ENCODE results near the gene HYAL2. TPM values are rescaled to one million over a fixed set of nuclear protein-coding genes. Genes with fewer than 3 reads are reported as not detected.
A peak's percentile ranks its signal among the peaks of the same experiment; 100 is the strongest.

The HYAL2 gene
- total and polyA plus RNA-seq, 2 of the 8 experiments (the other 6 are each of a cell fraction or from before 2014, with no cell fraction given): 51.9 to 176 TPM

DNA sequence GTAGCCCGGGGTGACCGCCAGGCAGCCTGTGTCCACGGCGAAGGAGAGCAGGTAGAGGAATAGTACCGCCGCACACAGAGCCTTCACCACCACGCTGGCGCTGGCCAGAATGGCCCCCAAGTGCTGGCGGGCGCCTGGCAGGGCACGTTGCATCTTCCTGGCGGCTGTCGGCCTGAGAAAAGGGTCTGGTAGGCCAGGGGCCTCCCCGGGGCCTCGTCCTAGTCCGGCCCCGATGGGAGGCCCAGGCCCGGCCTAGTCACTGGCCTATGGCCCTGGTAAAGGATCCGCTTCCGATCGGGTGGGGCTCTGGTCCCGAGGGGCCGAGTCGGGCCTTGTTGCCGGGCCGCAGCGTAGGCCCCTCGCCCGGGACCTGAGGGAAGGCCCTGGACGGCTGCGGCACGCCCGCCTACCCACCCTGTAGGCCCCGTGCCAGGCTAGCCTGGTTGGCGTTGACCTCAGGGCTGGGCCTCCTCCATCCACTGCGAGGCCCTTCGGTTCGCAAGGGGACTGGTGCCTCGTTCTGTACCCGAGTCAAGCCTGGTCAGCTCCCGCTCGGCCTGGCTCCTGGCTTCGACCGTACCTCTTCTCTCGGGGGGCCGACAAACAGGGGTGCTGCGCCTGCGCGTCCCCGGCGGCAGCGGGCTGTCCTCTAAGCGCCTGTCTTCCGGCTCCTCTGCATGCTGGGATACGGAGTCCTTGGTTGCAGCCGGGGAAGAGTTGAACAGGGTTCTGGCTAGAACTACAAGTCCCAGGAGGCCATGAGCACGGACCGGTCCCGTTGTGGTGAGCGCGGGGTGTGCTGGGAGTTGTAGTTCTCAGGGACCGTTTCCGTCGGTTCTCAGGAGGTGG, 36.6 kb upstream of the HYAL2 start, which contains the start of gene TMEM115 (continued):
- TF ChIP-seq, protein P1, sequence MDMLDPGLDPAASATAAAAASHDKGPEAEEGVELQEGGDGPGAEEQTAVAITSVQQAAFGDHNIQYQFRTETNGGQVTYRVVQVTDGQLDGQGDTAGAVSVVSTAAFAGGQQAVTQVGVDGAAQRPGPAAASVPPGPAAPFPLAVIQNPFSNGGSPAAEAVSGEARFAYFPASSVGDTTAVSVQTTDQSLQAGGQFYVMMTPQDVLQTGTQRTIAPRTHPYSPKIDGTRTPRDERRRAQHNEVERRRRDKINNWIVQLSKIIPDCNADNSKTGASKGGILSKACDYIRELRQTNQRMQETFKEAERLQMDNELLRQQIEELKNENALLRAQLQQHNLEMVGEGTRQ (IDR thresholded peaks at IDR 0.05; ENCODE audit: low read length): no peak
- TF ChIP-seq, protein P2, sequence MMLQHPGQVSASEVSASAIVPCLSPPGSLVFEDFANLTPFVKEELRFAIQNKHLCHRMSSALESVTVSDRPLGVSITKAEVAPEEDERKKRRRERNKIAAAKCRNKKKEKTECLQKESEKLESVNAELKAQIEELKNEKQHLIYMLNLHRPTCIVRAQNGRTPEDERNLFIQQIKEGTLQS (IDR thresholded peaks at IDR 0.05; ENCODE audit: insufficient read depth, low read depth, low read length): peak; percentile 58; the same call in 1 of the 2 replicates
- no peak for TF ChIP-seq SIRT6 (IDR thresholded peaks at IDR 0.05; ENCODE audit: low read length)
- no peak for TF ChIP-seq GTF2F1 (IDR thresholded peaks at IDR 0.05; ENCODE audit: borderline replicate concordance, low read depth, low read length)
- TF ChIP-seq TAF1 (IDR thresholded peaks at IDR 0.05; ENCODE audit: low read depth, low read length): peak; percentile 72
- peak in 1 of 2 experiments; percentile 97; a peak in 2 of 4 replicates for TF ChIP-seq SIN3A (conservative IDR thresholded peaks at IDR 0.05 in 1 of 2, IDR thresholded peaks at IDR 0.05 in 1 of 2; ENCODE audit: low read depth in 1 of 2, low read length in 2 of 2)
- peak; percentile 63 for TF ChIP-seq KDM4A (IDR thresholded peaks at IDR 0.05; ENCODE audit: low read depth, low read length, severe bottlenecking)
- TF ChIP-seq TBP (IDR thresholded peaks at IDR 0.05; ENCODE audit: low read depth, low read length): peak; percentile 27; the same call in 1 of the 2 replicates
- TF ChIP-seq CHD2 (IDR thresholded peaks at IDR 0.05; ENCODE audit: low read length): peak; percentile 68
- TF ChIP-seq CBX5 (IDR thresholded peaks at IDR 0.05; ENCODE audit: low read depth, low read length): no peak
- TF ChIP-seq EZH2 (IDR thresholded peaks at IDR 0.05; ENCODE audit: low read depth, low read length, severe bottlenecking): no peak
- TF ChIP-seq BRCA1 (IDR thresholded peaks at IDR 0.05; ENCODE audit: low read depth, low read length): no peak
- peak; percentile 84 for TF ChIP-seq CREB1 (IDR thresholded peaks at IDR 0.05)
- peak; percentile 44 for TF ChIP-seq SAP30 (IDR thresholded peaks at IDR 0.05; ENCODE audit: insufficient read depth, insufficient replicate concordance, low read length)
- no peak for TF ChIP-seq SP2 (IDR thresholded peaks at IDR 0.05; ENCODE audit: low read length)
- TF ChIP-seq NRF1 (IDR thresholded peaks at IDR 0.05; ENCODE audit: low read depth, low read length): peak; percentile 78
- TF ChIP-seq CEBPB (IDR thresholded peaks at IDR 0.05; ENCODE audit: low read depth, low read length): no peak
- no peak for TF ChIP-seq SP1 (IDR thresholded peaks at IDR 0.05; ENCODE audit: low read depth, low read length)
- peak; percentile 40; the same call in 1 of the 2 replicates for TF ChIP-seq YY1 (IDR thresholded peaks at IDR 0.05; ENCODE audit: low read depth, low read length)
- TF ChIP-seq POLR2AphosphoS5 (IDR thresholded peaks at IDR 0.05; ENCODE audit: low read depth, low read length): peak; percentile 42; the same call in 1 of the 2 replicates
- TF ChIP-seq RAD21 (IDR thresholded peaks at IDR 0.05 in 1 of 2, conservative IDR thresholded peaks at IDR 0.05 in 1 of 2; ENCODE audit: low read depth in 2 of 2, low read length in 2 of 2): no peak
- TF ChIP-seq SIX5 (IDR thresholded peaks at IDR 0.05; ENCODE audit: low read depth, low read length): peak; percentile 100
- TF ChIP-seq MAFK (IDR thresholded peaks at IDR 0.05; ENCODE audit: low read depth, low read length): no peak
